Measurements from ENCODE around the gene FRMD4A. TPM values are rescaled to one million over a fixed set of nuclear protein-coding genes. Genes with fewer than 3 reads are reported as not detected.

Gene FRMD4A
- total and polyA plus RNA-seq, 12 donors: 9.1 to 29.6 (median 14.6) TPM

- Histone ChIP-seq H3K36me3 (replicated peaks in 1 of 2) (no peaks in the 10 kb centered on the region), H3K4me1 (replicated peaks in 1 of 2) (no peaks in the 10 kb centered on the region), H3K4me3 (no peak overlapping the region), H3K9me3 (replicated peaks in 1 of 3) (no peaks in the 10 kb centered on the region), H3K27ac (no peak overlapping the region), H3K27me3 (no peaks in the 10 kb centered on the region)
- intact Hi-C loops (cut with DNase I): loop anchor here in 1 of 2 donors (5.0 to 10.0 kb wide), 2 partner anchors 115 to 412 kb away; no protein-coding TSS in a partner anchor
- no peak for DNase-seq
- TF ChIP-seq CTCF (IDR thresholded peaks at IDR 0.05) (no peak), POLR2A (IDR thresholded peaks at IDR 0.05) (no peak)
- 48 to 58% (median 55%) methylated on average over 6 to 7 of the region's 7 CpGs for WGBS, 4 donors
Observed at GRCh38 chr10:13776861-13777311, 553.8 kb downstream of the FRMD4A start.

- Histone ChIP-seq H3K4me1 (replicated peaks in 1 of 2) (no peaks in the 10 kb centered on the region), H3K27me3 (no peaks in the 10 kb centered on the region), H3K27ac (no peak overlapping the region), H3K36me3 (replicated peaks in 1 of 2) (no peaks in the 10 kb centered on the region), H3K4me3 (no peak overlapping the region), H3K9me3 (replicated peaks in 1 of 3) (no peaks in the 10 kb centered on the region)
- no peak for TF ChIP-seq CTCF (IDR thresholded peaks at IDR 0.05)
- TF ChIP-seq POLR2A (IDR thresholded peaks at IDR 0.05): no peak
- DNase-seq: no peak
- WGBS, 4 donors: 76 to 82% (median 80%) methylated on average over 14 of the region's 14 CpGs
- intact Hi-C loops (cut with DNase I): loop anchor here in 1 of 2 donors (5.0 to 10.0 kb wide), 2 partner anchors 114 to 411 kb away; no protein-coding TSS in a partner anchor
Observed at GRCh38 chr10:13775786-13776775, 554.6 kb downstream of the FRMD4A start.

- no peaks in the 10 kb centered on the region for H3K36me3 ChIP-seq (replicated peaks in 1 of 2)
- intact Hi-C loops (cut with DNase I): loop anchor here in 1 of 2 donors (10.0 kb wide), 1 partner anchor 410 kb away; no protein-coding TSS in a partner anchor
- H3K9me3 ChIP-seq (replicated peaks in 1 of 3): no peaks in the 10 kb centered on the region
- H3K4me1 ChIP-seq (replicated peaks in 1 of 2): no peaks in the 10 kb centered on the region
- H3K4me3 ChIP-seq: no peak overlapping the region
- 43 to 60% (median 54%) methylated on average over 9 of the region's 9 CpGs for WGBS, 4 donors
- H3K27me3 ChIP-seq: no peaks in the 10 kb centered on the region
- DNase-seq: no peak
- no peak overlapping the region for H3K27ac ChIP-seq
- no peak for TF ChIP-seq CTCF (IDR thresholded peaks at IDR 0.05)
- TF ChIP-seq POLR2A (IDR thresholded peaks at IDR 0.05): no peak
Observed at GRCh38 chr10:13774303-13774893, 556.3 kb downstream of the FRMD4A start.
